Esophagus squamous epithelium (tissue), 4 donors: ENCODE results near the gene PRRX2.

Experiments
- CTCF ChIP-seq, 6 experiments: fragments of 450-650 bp in 4 of 6; fragments of 200-600 bp in 2 of 6; sonication (generic) in 2 of 6; IDR thresholded peaks; one replicate each; pipeline ENCODE4 v1.5.1; 2016 to 2019; ENCODE audit warnings: antibody characterized with exemption in 6 of 6, mild to moderate bottlenecking in 4 of 6, moderate library complexity in 4 of 6
- POLR2A ChIP-seq, 4 donors: fragments of 450-650 bp; IDR thresholded peaks; one replicate each; pipeline ENCODE4 v1.6.1; 2017; ENCODE audit warnings: antibody characterized with exemption in 4 of 4, mild to moderate bottlenecking in 4 of 4, moderate library complexity in 3 of 4

- TF ChIP-seq CTCF (IDR thresholded peaks at IDR 0.05): no peak
- TF ChIP-seq POLR2A (IDR thresholded peaks at IDR 0.05): no peak
Observed at GRCh38 chr9:129639756-129640085, 25.7 kb upstream of the PRRX2 start.
